Spleen (tissue), 7 donors: ENCODE measurements around the gene ALK.

Experiments
- POLR2A ChIP-seq, 3 donors: fragments of 450-650 bp; IDR thresholded peaks; one replicate each; pipeline ENCODE4 v1.5.1; 2017; ENCODE audit warnings: antibody characterized with exemption in 3 of 3, mild to moderate bottlenecking in 1 of 3
- POLR2AphosphoS5 ChIP-seq, 3 donors: sonication (generic); formaldehyde crosslinking; IDR thresholded peaks; one replicate each; pipeline ENCODE4 v1.5.1; 2017; ENCODE audit warnings: antibody characterized with exemption in 3 of 3
- TF ChIP-seq, protein P1 (sequence below), 11 experiments: fragments of 200-600 bp in 7 of 11; fragments of 450-650 bp in 4 of 11; sonication (generic) in 4 of 11; IDR thresholded peaks in 8 of 11; conservative IDR thresholded peaks in 3 of 11; 1 replicate in 7 of 11; 2 replicates in 4 of 11; pipeline versions ENCODE4 v1.4.0 to v1.8.0; 2016 to 2021; ENCODE audit warnings: antibody characterized with exemption in 11 of 11, inconsistent platforms in 4 of 11, mild to moderate bottlenecking in 1 of 11
- donor health status: DM: no; HTN: no; CAD: no; lungs with moderate emphysema.
- donor health status: DM: no; HTN: no; CAD: no.
- donor health status: DM: no; HTN: no; CAD: no.

- TF ChIP-seq, protein P1, sequence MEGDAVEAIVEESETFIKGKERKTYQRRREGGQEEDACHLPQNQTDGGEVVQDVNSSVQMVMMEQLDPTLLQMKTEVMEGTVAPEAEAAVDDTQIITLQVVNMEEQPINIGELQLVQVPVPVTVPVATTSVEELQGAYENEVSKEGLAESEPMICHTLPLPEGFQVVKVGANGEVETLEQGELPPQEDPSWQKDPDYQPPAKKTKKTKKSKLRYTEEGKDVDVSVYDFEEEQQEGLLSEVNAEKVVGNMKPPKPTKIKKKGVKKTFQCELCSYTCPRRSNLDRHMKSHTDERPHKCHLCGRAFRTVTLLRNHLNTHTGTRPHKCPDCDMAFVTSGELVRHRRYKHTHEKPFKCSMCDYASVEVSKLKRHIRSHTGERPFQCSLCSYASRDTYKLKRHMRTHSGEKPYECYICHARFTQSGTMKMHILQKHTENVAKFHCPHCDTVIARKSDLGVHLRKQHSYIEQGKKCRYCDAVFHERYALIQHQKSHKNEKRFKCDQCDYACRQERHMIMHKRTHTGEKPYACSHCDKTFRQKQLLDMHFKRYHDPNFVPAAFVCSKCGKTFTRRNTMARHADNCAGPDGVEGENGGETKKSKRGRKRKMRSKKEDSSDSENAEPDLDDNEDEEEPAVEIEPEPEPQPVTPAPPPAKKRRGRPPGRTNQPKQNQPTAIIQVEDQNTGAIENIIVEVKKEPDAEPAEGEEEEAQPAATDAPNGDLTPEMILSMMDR (IDR thresholded peaks at IDR 0.05 in 8 of 11, conservative IDR thresholded peaks at IDR 0.05 in 3 of 11), result no peak
- TF ChIP-seq POLR2A (IDR thresholded peaks at IDR 0.05), result no peak
- no peak for TF ChIP-seq POLR2AphosphoS5 (IDR thresholded peaks at IDR 0.05)
These were observed 104.7 kb downstream of the ALK start for GRCh38 chr2:29816651-29817050.
